ENCODE data around the gene RASA3. TPM values are rescaled to one million over a fixed set of nuclear protein-coding genes. Genes with fewer than 3 reads are reported as not detected.

The RASA3 gene
- total RNA-seq, 1 experiment from 2014 or later: 0.26 TPM

DNA sequence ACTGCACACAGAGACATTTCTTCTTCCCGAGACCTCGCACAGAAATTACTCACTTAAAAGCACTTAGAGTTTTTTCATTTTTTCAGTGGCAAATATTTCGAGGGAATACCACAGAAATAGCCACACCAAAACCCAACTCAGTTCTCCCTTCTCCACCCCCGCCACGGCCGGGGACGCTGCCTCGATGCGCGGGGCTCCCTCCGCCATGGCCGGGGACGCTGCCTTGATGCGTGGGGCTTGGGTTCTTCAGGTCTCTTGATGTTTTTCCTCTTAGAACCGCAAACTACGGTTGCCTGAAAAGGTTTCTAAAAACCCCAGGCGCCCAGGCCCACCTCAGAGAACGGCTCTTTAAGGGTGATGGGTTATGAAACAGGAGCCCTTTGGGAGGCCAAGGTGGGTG, 71.4 kb downstream of the RASA3 start:
- intact Hi-C loops (cut with micrococcal nuclease; ENCODE audit: unreplicated experiment): no loop called here

DNA sequence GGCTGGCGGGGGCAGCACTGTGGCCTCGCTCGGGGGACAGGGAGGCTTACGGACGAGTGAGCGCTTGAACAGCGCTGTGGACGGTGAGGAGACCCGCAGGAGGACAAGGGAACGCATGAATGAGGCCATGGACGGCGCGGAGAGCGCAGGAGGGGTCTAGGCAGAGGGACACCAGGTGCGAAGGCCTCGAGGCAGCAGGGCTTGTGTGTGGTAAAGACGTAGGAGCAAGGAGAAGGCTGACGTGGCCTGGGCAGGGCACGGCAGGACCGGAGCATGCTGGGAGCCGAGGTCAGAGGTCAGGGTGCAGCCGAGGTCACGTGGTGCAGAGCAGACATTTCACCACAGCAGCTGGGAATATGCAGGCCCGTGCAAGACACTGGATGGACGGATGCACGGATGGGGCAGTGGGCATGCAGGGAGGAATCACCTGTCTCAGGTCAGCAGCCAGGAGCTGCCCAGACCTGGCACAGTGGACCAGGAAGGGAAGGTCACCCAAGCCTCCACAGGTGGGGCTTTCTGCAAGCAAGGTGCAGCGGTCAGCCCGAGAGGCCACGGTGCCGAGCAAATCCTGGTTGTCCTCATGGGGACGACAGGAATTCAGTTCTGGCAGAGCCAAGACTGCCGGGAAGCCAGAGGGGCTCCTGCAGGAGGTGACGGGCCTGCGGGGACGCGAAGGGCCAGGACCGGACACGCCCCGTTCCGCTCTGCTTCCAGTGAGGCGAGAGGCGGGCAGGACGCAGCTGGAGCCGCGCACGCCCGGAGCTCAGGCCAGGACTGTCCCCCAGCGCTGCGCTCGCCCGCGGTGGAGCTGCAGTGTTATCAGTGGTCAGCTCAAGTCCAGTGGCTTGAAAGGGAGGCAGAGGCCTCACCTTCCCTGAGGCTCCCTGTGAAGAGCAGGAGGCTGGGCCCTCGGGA, 72.2 kb downstream of the RASA3 start:
- Mint-ChIP-seq H3K36me3 (ENCODE audit: insufficient read depth, unreplicated experiment) (no peaks in the 10 kb centered on the region), H3K27me3 (ENCODE audit: unreplicated experiment) (no peaks in the 10 kb centered on the region), H3K4me1 (ENCODE audit: low read depth, unreplicated experiment) (no peaks in the 10 kb centered on the region), H3K27ac (ENCODE audit: unreplicated experiment) (no peak overlapping the region), H3K9me3 (ENCODE audit: low read depth, unreplicated experiment) (no peaks in the 10 kb centered on the region), H3K4me3 (ENCODE audit: low read depth, unreplicated experiment) (no peak overlapping the region)
- TF ChIP-seq, protein P1, sequence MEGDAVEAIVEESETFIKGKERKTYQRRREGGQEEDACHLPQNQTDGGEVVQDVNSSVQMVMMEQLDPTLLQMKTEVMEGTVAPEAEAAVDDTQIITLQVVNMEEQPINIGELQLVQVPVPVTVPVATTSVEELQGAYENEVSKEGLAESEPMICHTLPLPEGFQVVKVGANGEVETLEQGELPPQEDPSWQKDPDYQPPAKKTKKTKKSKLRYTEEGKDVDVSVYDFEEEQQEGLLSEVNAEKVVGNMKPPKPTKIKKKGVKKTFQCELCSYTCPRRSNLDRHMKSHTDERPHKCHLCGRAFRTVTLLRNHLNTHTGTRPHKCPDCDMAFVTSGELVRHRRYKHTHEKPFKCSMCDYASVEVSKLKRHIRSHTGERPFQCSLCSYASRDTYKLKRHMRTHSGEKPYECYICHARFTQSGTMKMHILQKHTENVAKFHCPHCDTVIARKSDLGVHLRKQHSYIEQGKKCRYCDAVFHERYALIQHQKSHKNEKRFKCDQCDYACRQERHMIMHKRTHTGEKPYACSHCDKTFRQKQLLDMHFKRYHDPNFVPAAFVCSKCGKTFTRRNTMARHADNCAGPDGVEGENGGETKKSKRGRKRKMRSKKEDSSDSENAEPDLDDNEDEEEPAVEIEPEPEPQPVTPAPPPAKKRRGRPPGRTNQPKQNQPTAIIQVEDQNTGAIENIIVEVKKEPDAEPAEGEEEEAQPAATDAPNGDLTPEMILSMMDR (IDR thresholded peaks at IDR 0.05; ENCODE audit: unreplicated experiment): no peak
- BruUV-seq (replicated peaks): no TSS peak
- DNase-seq: no peak
- CTCF ChIA-PET: no interaction called here
- intact Hi-C loops (cut with micrococcal nuclease; ENCODE audit: unreplicated experiment): no loop called here

More for the DNA sequence above, 71.4 kb downstream of the RASA3 start:
- TF ChIP-seq, protein P1 (IDR thresholded peaks at IDR 0.05; ENCODE audit: unreplicated experiment): no peak
- Mint-ChIP-seq H3K9me3 (ENCODE audit: low read depth, unreplicated experiment) (no peaks in the 10 kb centered on the region), H3K4me1 (ENCODE audit: low read depth, unreplicated experiment) (no peaks in the 10 kb centered on the region), H3K36me3 (ENCODE audit: insufficient read depth, unreplicated experiment) (no peaks in the 10 kb centered on the region), H3K27me3 (ENCODE audit: unreplicated experiment) (no peaks in the 10 kb centered on the region), H3K27ac (ENCODE audit: unreplicated experiment) (no peak overlapping the region), H3K4me3 (ENCODE audit: low read depth, unreplicated experiment) (no peak overlapping the region)
- BruUV-seq (replicated peaks): no TSS peak
- DNase-seq: no peak
- CTCF ChIA-PET: no interaction called here

DNA sequence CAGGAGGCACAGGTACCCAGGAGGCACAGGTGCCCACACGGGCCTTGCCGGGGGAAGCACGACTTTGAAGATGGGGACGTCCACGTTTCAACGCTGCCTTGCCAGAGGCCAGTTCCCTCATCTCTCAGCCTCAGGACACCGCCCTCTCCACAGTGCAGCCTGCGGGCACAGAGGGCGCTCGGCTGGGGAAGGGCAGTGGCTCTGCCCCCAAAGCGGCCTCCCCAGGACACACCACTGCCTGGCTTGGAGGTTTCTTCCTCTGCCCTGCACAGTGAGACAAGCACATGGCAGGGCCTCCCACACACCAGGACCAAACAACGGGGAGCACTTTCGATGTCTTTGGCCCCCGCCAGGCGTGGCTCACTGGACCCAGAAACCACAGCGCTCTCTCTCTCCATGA, 73.0 kb downstream of the RASA3 start:
- Mint-ChIP-seq H3K27me3 (ENCODE audit: unreplicated experiment) (no peaks in the 10 kb centered on the region), H3K9me3 (ENCODE audit: low read depth, unreplicated experiment) (no peaks in the 10 kb centered on the region), H3K36me3 (ENCODE audit: insufficient read depth, unreplicated experiment) (no peaks in the 10 kb centered on the region), H3K4me1 (ENCODE audit: low read depth, unreplicated experiment) (no peaks in the 10 kb centered on the region), H3K27ac (ENCODE audit: unreplicated experiment) (no peak overlapping the region), H3K4me3 (ENCODE audit: low read depth, unreplicated experiment) (no peak overlapping the region)
- no peak for DNase-seq
- no TSS peak for BruUV-seq (replicated peaks)
- intact Hi-C loops (cut with micrococcal nuclease; ENCODE audit: unreplicated experiment): no loop called here
- TF ChIP-seq, protein P1 (IDR thresholded peaks at IDR 0.05; ENCODE audit: unreplicated experiment): no peak
- CTCF ChIA-PET: no interaction called here

DNA sequence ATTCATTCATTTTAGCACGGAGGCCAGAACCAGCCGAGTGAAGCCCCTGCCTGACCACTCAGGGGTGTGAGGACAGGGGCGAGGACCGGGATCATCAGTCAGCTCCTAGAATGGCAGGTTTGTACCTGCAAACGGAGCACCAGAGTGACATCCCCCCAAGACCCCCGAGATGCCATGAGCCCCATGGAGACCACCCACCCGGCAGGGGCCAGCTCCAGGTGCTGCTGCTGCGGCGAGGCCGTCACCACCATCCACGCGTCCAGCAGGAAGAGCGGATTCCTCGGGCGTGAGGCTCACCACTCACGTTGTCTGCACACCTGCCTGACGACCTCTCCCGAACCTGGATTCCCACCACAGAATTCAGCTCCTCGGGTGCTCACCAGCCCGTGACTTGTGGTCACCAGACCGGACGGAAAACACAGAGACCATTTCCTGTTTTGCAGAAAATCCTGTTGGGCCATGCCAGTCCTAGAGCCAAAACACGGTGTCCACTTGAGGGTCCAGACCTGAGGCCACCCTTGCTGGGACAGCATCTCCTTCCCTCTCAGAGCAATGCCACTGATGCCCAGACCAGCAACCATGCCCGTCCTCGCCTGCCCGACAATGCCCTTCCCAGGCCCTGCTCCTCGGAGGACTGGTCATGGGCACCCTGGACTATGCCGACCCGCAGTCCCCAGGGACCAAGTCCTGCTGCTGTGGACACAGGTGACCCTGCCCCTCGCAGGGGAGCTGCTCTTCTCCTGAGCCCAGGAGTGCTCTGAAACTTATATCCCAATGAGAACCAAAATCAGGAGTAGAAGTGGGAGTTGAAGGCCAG, 74.2 kb downstream of the RASA3 start:
- TF ChIP-seq, protein P1 (IDR thresholded peaks at IDR 0.05; ENCODE audit: unreplicated experiment): no peak
- no peaks in the 10 kb centered on the region for H3K36me3 Mint-ChIP-seq (ENCODE audit: insufficient read depth, unreplicated experiment)
- H3K4me1 Mint-ChIP-seq (ENCODE audit: low read depth, unreplicated experiment): no peaks in the 10 kb centered on the region
- BruUV-seq (replicated peaks): no TSS peak
- H3K9me3 Mint-ChIP-seq (ENCODE audit: low read depth, unreplicated experiment): no peaks in the 10 kb centered on the region
- no peak for DNase-seq
- CTCF ChIA-PET: no interaction called here
- H3K27ac Mint-ChIP-seq (ENCODE audit: unreplicated experiment): no peak overlapping the region
- intact Hi-C loops (cut with micrococcal nuclease; ENCODE audit: unreplicated experiment): no loop called here
- no peak overlapping the region for H3K4me3 Mint-ChIP-seq (ENCODE audit: low read depth, unreplicated experiment)
- H3K27me3 Mint-ChIP-seq (ENCODE audit: unreplicated experiment): no peaks in the 10 kb centered on the region
